ENCODE data around the gene C4orf54.

Gene C4orf54

DNA sequence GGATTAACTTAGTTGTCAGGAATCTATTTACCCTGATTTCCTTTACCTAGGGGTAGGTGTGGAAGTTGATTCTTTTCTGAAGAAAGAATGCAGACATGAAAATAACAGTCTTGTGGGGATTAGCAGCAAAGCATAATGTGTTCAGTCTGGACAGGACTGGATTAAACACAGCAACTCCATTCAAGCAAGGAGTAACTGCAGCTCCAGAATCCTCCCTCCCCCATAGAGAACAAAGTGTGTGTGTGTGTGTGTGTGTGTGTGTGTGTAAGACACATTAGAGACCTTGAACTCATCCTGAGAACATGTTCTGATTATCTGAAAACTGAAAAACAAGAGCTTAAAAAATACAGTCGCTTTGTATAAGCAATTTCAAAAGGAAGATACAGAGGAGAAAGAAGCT, 9.3 kb downstream of the C4orf54 start:
- no peak overlapping the region for H3K4me3 ChIP-seq (replicated peaks; ENCODE audit: low read depth, low read length)
- TF ChIP-seq CTCF (IDR thresholded peaks at IDR 0.05; ENCODE audit: low read depth, low read length, missing control alignments), result no peak

DNA sequence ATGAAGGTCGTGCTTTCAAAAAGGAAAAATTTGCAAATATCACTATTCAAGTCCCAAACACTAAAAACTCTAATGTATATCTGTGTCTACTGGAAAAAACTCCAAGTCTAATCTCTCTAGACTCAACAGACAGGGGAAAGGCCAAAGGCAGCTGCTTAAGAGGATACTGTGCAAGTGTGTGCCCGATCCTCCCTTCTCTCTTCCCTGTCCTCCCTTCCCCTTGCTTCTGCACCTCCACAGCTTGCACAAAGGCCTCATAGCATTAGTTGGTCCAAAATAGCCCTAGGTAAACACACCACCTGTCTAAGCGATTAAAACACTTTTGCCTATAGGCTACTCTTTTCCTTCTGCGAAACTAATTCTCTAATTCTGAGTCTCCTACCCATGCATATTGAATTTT, 10.6 kb downstream of the C4orf54 start:
- no peak for TF ChIP-seq CTCF (IDR thresholded peaks at IDR 0.05; ENCODE audit: low read depth, low read length, missing control alignments)
- DNase-seq (ENCODE audit: extremely low read depth, low read depth), result no peak
- no peak overlapping the region for H3K4me3 ChIP-seq (replicated peaks; ENCODE audit: low read depth, low read length)

More for the DNA sequence above, 9.3 kb downstream of the C4orf54 start:
- no peak for DNase-seq (ENCODE audit: extremely low read depth, low read depth)

GRCh38 chr4:99645638-99646037, 12.0 kb downstream of the C4orf54 start:
- H3K4me3 ChIP-seq (replicated peaks; ENCODE audit: low read depth, low read length), result no peak overlapping the region
- DNase-seq (ENCODE audit: extremely low read depth, low read depth), result no peak
- no peak for TF ChIP-seq CTCF (IDR thresholded peaks at IDR 0.05; ENCODE audit: low read depth, low read length, missing control alignments)

DNA sequence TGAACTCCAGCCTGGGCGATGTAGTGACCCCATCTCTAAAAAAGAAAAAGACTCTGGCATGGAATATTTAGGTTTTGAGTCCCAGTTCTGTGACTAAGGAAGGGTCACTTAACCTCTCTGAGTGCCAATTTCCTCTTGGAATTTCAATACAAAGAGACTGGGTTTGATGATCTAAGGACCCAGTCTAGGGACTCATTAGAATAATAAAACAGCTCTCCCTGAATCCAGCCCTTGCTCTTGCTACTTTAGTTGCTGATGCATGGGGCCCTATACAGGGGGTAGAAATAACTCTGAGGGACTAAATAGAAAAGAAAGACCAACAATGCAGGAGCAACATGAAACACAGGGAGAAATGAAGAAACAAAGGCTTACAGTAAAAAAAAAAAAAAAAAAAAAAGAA, 12.6 kb downstream of the C4orf54 start:
- no peak for DNase-seq (ENCODE audit: extremely low read depth, low read depth)
- no peak overlapping the region for H3K4me3 ChIP-seq (replicated peaks; ENCODE audit: low read depth, low read length)

GRCh38 chr4:99644453-99644852, 13.2 kb downstream of the C4orf54 start:
- no peak overlapping the region for H3K4me3 ChIP-seq (replicated peaks; ENCODE audit: low read depth, low read length)
- TF ChIP-seq CTCF (IDR thresholded peaks at IDR 0.05; ENCODE audit: low read depth, low read length, missing control alignments), result no peak
- no peak for DNase-seq (ENCODE audit: extremely low read depth, low read depth)

More for the DNA sequence above, 12.6 kb downstream of the C4orf54 start:
- no peak for TF ChIP-seq CTCF (IDR thresholded peaks at IDR 0.05; ENCODE audit: low read depth, low read length, missing control alignments)

GRCh38 chr4:99642725-99643489, 14.7 kb downstream of the C4orf54 start:
- TF ChIP-seq CTCF (IDR thresholded peaks at IDR 0.05; ENCODE audit: low read depth, low read length, missing control alignments), result no peak
- H3K4me3 ChIP-seq (replicated peaks; ENCODE audit: low read depth, low read length), result no peak overlapping the region
- DNase-seq (ENCODE audit: extremely low read depth, low read depth), result no peak

DNA sequence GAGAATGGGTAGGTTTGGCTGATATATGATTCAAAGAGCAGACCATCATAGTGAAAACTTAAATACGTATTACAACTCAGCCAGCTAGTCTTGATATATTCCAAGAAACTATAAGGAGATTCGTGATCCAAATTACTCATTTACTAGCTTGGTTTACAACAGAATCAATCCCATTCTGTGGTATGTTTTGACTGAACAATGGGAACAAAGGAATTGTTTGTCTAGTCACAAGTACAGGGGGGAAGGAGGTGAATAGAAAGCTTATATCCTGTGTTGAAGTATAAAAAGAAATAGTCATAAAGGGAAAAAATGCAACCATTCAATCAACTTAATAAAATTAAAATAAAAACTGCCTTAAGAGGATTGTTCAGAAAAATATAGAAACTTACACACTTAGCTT, 17.0 kb downstream of the C4orf54 start:
- no peak overlapping the region for H3K4me3 ChIP-seq (replicated peaks; ENCODE audit: low read depth, low read length)
- DNase-seq (ENCODE audit: extremely low read depth, low read depth), result no peak
- TF ChIP-seq CTCF (IDR thresholded peaks at IDR 0.05; ENCODE audit: low read depth, low read length, missing control alignments), result no peak

Data from HFF-Myc (cell line).